ENCODE measurements around the gene FAM177A1. TPM values are rescaled to one million over a fixed set of nuclear protein-coding genes. Genes with fewer than 3 reads are reported as not detected.

The FAM177A1 gene
- total and polyA plus RNA-seq, 2 experiments from 2014 or later = 100 to 132 TPM

DNA sequence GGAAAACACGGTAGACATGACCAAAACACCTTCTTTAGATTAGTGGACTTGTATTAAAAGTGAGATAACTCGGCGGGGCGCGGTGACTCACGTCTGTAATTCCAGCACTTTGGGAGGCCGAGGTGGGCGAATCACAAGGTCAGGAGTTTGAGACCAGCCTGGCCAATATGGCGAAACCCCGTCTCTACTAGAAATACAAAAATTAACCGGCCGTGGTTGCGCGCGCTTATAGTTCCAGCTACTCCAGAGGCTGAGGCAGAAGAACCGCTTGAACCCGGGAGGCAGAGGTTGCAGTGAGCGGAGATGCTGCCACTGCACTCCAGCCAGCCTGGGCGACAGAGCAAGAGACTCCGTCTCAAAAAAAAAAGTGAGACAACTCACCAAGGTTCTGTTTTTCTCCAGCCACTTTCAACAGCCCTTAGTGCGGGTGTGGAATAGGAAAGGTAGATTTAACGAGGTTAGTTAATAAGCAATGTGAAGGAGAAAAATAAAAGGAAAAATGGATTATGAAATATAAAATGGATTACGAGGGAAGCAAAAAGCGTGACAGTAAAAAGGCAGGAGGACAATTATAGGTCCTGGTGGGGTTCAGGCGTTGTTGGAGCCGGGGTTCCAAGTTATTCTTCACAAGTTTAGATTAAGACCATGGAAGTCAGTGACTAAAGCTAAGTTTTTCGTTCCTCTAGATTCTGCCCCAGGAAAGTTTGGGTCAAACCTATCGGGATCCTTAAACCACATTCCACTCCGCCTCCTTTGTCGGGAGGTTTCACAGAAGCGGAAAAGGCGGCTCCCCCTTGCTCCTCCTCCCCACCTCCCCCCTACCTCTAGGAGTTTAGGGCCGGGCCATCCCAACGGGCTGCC is 75.2 kb downstream of the FAM177A1 start:
- no peaks in the 10 kb centered on the region for H3K9me3 ChIP-seq (ENCODE audit: low read depth)
- H3K4me2 ChIP-seq = peak overlapping the region; percentile 89
- H3K27ac ChIP-seq = peak overlapping the region; percentile 99
- no peaks in the 10 kb centered on the region for H3K27me3 ChIP-seq
- H3K79me2 ChIP-seq = peaks cover 48% of the 10 kb centered on the region
- DNase-seq (ENCODE audit: low spot score) = peak; percentile 9
- H3K9me2 ChIP-seq (replicated peaks; ENCODE audit: insufficient read depth) = no peaks in the 10 kb centered on the region
- no peaks in the 10 kb centered on the region for H3K36me3 ChIP-seq (replicated peaks; ENCODE audit: insufficient read depth, low read depth)
- peak overlapping the region; percentile 53 for H3K4me3 ChIP-seq
- no peaks in the 10 kb centered on the region for H4K20me1 ChIP-seq (ENCODE audit: insufficient read depth, poor library complexity, severe bottlenecking)
- 31% methylated on average over 34 of the region's 34 CpGs for WGBS (ENCODE audit: low lambda C conversion rate, missing lambda C conversion rate)
- TF ChIP-seq, protein P1, sequence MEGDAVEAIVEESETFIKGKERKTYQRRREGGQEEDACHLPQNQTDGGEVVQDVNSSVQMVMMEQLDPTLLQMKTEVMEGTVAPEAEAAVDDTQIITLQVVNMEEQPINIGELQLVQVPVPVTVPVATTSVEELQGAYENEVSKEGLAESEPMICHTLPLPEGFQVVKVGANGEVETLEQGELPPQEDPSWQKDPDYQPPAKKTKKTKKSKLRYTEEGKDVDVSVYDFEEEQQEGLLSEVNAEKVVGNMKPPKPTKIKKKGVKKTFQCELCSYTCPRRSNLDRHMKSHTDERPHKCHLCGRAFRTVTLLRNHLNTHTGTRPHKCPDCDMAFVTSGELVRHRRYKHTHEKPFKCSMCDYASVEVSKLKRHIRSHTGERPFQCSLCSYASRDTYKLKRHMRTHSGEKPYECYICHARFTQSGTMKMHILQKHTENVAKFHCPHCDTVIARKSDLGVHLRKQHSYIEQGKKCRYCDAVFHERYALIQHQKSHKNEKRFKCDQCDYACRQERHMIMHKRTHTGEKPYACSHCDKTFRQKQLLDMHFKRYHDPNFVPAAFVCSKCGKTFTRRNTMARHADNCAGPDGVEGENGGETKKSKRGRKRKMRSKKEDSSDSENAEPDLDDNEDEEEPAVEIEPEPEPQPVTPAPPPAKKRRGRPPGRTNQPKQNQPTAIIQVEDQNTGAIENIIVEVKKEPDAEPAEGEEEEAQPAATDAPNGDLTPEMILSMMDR (IDR thresholded peaks at IDR 0.05; ENCODE audit: poor library complexity) = no peak
- no peak for TF ChIP-seq EZH2 (IDR thresholded peaks at IDR 0.05; ENCODE audit: borderline replicate concordance)
- TF ChIP-seq EZH2phosphoT487 (IDR thresholded peaks at IDR 0.05; ENCODE audit: low read depth, severe bottlenecking, unreplicated experiment) = no peak
- H3K4me1 ChIP-seq (ENCODE audit: insufficient read depth) = peaks cover 23% of the 10 kb centered on the region
- H2AFZ ChIP-seq = peak overlapping the region; percentile 79

DNA sequence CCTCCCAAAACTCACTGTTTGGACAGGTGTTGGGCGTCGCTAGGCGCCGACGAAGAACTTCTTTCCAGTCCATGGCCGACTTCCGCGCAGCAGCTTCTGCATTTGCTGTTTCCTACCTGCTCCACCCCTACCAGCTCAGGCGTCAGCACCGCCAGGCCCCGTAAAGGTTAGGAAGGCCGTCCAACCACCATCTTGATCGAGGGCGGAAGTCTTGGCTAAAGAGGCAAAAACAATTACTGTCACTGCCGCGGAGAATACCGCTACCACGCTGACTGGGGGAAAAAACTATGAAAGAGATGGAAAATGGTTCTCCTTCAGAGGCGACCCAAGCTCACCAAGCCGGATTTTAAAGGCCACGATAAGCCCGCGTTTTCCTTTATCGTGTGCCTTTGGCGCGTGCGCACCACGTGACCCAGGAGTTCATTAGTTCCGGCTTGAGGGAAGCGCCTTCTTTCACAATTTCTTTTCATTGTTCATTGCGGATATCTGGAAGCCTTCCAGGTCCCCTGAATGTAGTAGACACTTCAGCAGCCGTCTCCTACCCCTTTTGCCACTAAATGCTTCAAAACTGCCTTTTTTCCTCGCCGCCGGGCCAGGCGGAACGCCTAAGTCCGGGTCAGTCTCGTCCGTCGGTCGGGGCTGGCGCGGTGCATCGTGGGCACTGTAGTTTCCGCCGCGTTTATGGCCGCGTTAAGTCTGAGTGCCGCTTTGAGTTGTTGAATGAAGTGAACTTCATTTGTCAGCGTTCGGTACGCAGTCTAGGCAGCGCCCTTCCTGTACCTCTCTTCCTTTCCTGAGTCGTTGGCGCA is 76.0 kb downstream of the FAM177A1 start, which contains the start of the genes PPP2R3C and PRORP:
Gene PPP2R3C (minus strand): TSS at position 104 of the 809 bp plus-strand sequence. CDS start 31 bp downstream, at position 73.
Gene PRORP (plus strand): TSS at position 666 of the 809 bp plus-strand sequence. CDS start 694 bp downstream, outside the sequence.
- 1% methylated on average over 55 of the region's 57 CpGs for WGBS (ENCODE audit: low lambda C conversion rate, missing lambda C conversion rate)
- H3K4me1 ChIP-seq (ENCODE audit: insufficient read depth) = peaks cover 23% of the 10 kb centered on the region
- peak; percentile 91 for DNase-seq (ENCODE audit: low spot score)
- H3K36me3 ChIP-seq (replicated peaks; ENCODE audit: insufficient read depth, low read depth) = no peaks in the 10 kb centered on the region
- no peaks in the 10 kb centered on the region for H3K9me2 ChIP-seq (replicated peaks; ENCODE audit: insufficient read depth)
- peaks cover 51% of the 10 kb centered on the region for H3K79me2 ChIP-seq
- peak within 1 kb of the TSS; percentile 99 for H3K27ac ChIP-seq
- TF ChIP-seq EZH2phosphoT487 (IDR thresholded peaks at IDR 0.05; ENCODE audit: low read depth, severe bottlenecking, unreplicated experiment) = no peak
- no peak for TF ChIP-seq EZH2 (IDR thresholded peaks at IDR 0.05; ENCODE audit: borderline replicate concordance)
- TF ChIP-seq, protein P1 (IDR thresholded peaks at IDR 0.05; ENCODE audit: poor library complexity) = no peak
- H2AFZ ChIP-seq = peak within 1 kb of the TSS; percentile 79
- no peaks in the 10 kb centered on the region for H3K9me3 ChIP-seq (ENCODE audit: low read depth)
- H3K27me3 ChIP-seq = no peaks in the 10 kb centered on the region
- H3K4me2 ChIP-seq = peak within 1 kb of the TSS; percentile 89
- peak within 1 kb of the TSS; percentile 53 for H3K4me3 ChIP-seq
- no peaks in the 10 kb centered on the region for H4K20me1 ChIP-seq (ENCODE audit: insufficient read depth, poor library complexity, severe bottlenecking)

DNA sequence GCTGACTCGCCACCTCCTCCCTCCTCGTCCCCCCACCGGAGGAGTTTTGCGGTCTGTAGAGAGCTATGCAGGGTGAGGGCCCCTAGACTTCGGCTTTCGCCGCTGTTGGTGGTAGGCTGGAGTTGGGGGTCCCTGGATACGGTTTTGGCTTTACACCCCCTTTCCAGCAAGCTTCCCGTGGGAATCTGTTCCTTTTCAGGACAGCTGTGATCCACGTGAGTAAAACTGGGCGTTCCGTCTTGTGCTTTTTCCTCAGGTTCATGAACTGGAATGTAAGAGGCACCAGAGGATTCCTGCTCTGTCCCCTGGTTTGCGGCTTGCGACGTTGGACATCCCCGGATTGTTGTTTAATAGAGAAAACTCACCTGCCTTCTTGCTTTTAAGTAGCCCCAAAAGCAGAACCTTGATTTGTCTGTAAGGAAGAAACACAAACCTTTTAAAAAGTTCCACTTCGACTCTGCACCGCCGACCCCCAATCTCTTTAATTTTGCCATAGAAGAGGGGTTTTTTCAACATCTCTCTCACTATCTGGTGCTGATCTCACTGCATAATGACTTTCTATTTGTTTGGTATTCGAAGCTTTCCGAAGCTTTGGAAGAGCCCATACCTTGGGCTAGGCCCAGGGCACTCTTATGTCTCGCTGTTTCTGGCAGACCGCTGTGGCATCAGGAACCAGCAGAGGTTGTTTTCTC is 76.8 kb downstream of the FAM177A1 start:
- peaks cover 23% of the 10 kb centered on the region for H3K4me1 ChIP-seq (ENCODE audit: insufficient read depth)
- peak overlapping the region; percentile 79 for H2AFZ ChIP-seq
- WGBS (ENCODE audit: low lambda C conversion rate, missing lambda C conversion rate) = 6% methylated on average over 23 of the region's 23 CpGs
- DNase-seq (ENCODE audit: low spot score) = peak; percentile 62
- peaks cover 56% of the 10 kb centered on the region for H3K79me2 ChIP-seq
- H3K9me2 ChIP-seq (replicated peaks; ENCODE audit: insufficient read depth) = no peaks in the 10 kb centered on the region
- no peaks in the 10 kb centered on the region for H3K9me3 ChIP-seq (ENCODE audit: low read depth)
- TF ChIP-seq, protein P1 (IDR thresholded peaks at IDR 0.05; ENCODE audit: poor library complexity) = no peak
- TF ChIP-seq EZH2 (IDR thresholded peaks at IDR 0.05; ENCODE audit: borderline replicate concordance) (no peak), EZH2phosphoT487 (IDR thresholded peaks at IDR 0.05; ENCODE audit: low read depth, severe bottlenecking, unreplicated experiment) (no peak)
- no peaks in the 10 kb centered on the region for H3K27me3 ChIP-seq
- H3K4me2 ChIP-seq = peak overlapping the region; percentile 89
- H3K36me3 ChIP-seq (replicated peaks; ENCODE audit: insufficient read depth, low read depth) = no peaks in the 10 kb centered on the region
- H3K27ac ChIP-seq = peak overlapping the region; percentile 99
- H3K4me3 ChIP-seq = peak overlapping the region; percentile 53
- H4K20me1 ChIP-seq (ENCODE audit: insufficient read depth, poor library complexity, severe bottlenecking) = no peaks in the 10 kb centered on the region
